Hepatocyte (in vitro differentiated cells): Measurements from ENCODE around the gene SRGAP2B. TPM values are rescaled to one million over a fixed set of nuclear protein-coding genes. Genes with fewer than 3 reads are reported as not detected.
"Not testable (repeated sequence)": the region's sequence is repeated elsewhere in the genome, so short reads cannot be mapped to it uniquely, and the experiment has no call there.

Source experiments
- DNase-seq: peaks from one replicate; pipeline ENCODE4 v3.0.0-alpha.2; 2016; ENCODE audit warnings: low spot score
- H2AFZ ChIP-seq: fragments of 200-600 bp; sonication (generic); 2 replicates; pipeline ENCODE4 v1.6.0; 2016; ENCODE audit warnings: antibody characterized with exemption, mild to moderate bottlenecking
- H3K27ac ChIP-seq: fragments of 200-600 bp; sonication (generic); 2 replicates; pipeline ENCODE4 v1.5.1; 2016; ENCODE audit warnings: mild to moderate bottlenecking
- H3K27me3 ChIP-seq: fragments of 200-600 bp; sonication (generic); 2 replicates; pipeline ENCODE4 v1.6.1; 2016
- H3K36me3 ChIP-seq: fragments of 200-600 bp; sonication (generic); replicated peaks from 2 replicates; pipeline ENCODE4 v1.5.1; 2016; ENCODE audit warnings: low read depth; ENCODE audit not compliant: insufficient read depth
- H3K4me1 ChIP-seq: fragments of 200-600 bp; sonication (generic); 2 replicates; pipeline ENCODE4 v1.5.1; 2016; ENCODE audit warnings: mild to moderate bottlenecking, moderate library complexity; ENCODE audit not compliant: insufficient read depth
- H3K4me2 ChIP-seq: fragments of 200-600 bp; sonication (generic); 2 replicates; pipeline ENCODE4 v1.6.0; 2016
- H3K4me3 ChIP-seq: fragments of 200-600 bp; sonication (generic); 2 replicates; pipeline ENCODE4 v1.5.1; 2016; ENCODE audit warnings: mild to moderate bottlenecking
- H3K79me2 ChIP-seq: fragments of 200-600 bp; sonication (generic); 2 replicates; pipeline ENCODE4 v1.6.0; 2017; ENCODE audit warnings: mild to moderate bottlenecking
- H3K9me2 ChIP-seq: fragments of 200-600 bp; sonication (generic); replicated peaks from 2 replicates; pipeline ENCODE4 v1.6.0; 2017; ENCODE audit warnings: mild to moderate bottlenecking; ENCODE audit not compliant: insufficient read depth
- H3K9me3 ChIP-seq: fragments of 200-600 bp; sonication (generic); 2 replicates; pipeline ENCODE4 v1.5.1; 2016; ENCODE audit warnings: low read depth, mild to moderate bottlenecking
- H4K20me1 ChIP-seq: fragments of 200-600 bp; sonication (generic); 2 replicates; pipeline ENCODE4 v1.6.0; 2016; ENCODE audit warnings: mild to moderate bottlenecking; ENCODE audit not compliant: insufficient read depth, poor library complexity, severe bottlenecking
- WGBS: methylation state at CpG from one replicate; pipeline ENCODE4 v1.1.6; 2016; ENCODE audit warnings: low lambda C conversion rate; ENCODE audit errors: missing lambda C conversion rate; 5-methylcytosine and 5-hydroxymethylcytosine counted together
- polyA plus RNA-seq: library from polyadenylated mRNA; unstranded; fragments of >200 nt; fragmentation: Nextera tagmentation; extraction: Ambion mirVana; gene quantifications from 2 replicates; pipeline ENCODE4 v1.2.1, GENCODE V29; 2016
- total RNA-seq: library from RNA; depleted of rRNA; stranded (reverse); fragments of >200 nt; gene quantifications from 2 replicates; pipeline ENCODE4 v1.2.3, GENCODE V29; 2014

The SRGAP2B gene
- total and polyA plus RNA-seq, 2 experiments from 2014 or later, result 7.1 to 9.0 TPM

DNA sequence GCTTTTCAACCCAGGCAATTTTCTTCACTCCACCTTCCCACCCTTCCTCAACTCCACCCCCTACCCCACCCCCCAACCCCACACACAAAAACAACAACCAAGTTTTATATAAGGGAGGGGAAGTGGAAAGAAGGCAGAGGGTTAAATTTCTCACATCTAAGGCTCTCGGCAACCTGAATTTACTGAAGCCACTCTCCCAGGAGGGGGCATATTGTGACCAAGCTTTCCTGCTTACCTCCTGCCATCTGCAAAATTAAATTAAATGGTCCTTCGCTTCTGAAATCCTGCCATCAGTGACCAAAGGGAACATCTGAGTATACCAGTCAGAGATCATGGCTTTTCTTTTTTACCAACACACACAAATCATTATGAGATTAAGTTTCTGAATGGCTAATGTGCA, 72.9 kb downstream of the SRGAP2B start:
- not testable (repeated sequence) for DNase-seq, H3K4me2 ChIP-seq, H2AFZ ChIP-seq, H3K9me3 ChIP-seq, H3K27me3 ChIP-seq, H3K27ac ChIP-seq, H4K20me1 ChIP-seq, H3K4me3 ChIP-seq, H3K4me1 ChIP-seq, H3K79me2 ChIP-seq, H3K36me3 ChIP-seq, H3K9me2 ChIP-seq
- WGBS, result 60% methylated on average over 1 of the region's 2 CpGs

DNA sequence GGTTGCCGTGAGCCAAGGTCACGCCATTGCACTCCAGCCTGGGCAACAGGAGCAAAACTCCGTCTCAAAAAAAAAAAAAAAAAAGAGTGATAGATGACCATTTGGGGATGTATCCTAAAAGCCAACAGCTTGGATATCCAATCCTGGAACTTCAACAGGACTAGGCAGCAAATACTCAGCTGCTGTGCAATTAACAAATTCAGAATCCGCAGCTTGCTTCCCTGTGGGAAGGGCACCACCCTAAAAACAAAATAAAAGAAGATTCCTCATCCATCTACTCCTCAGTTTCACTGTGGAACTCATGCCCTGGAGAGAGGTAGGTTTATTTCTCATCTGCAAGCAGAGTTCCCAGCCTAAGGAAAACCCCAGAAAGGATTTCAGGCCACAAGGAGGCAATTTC, 73.4 kb downstream of the SRGAP2B start:
- not testable (repeated sequence) for H3K4me3 ChIP-seq, DNase-seq, H3K9me3 ChIP-seq, H3K4me2 ChIP-seq, H3K36me3 ChIP-seq, H2AFZ ChIP-seq, H3K79me2 ChIP-seq, H3K9me2 ChIP-seq, H3K4me1 ChIP-seq, H3K27ac ChIP-seq, H4K20me1 ChIP-seq, H3K27me3 ChIP-seq
- 89% methylated on average over 2 of the region's 4 CpGs for WGBS

DNA sequence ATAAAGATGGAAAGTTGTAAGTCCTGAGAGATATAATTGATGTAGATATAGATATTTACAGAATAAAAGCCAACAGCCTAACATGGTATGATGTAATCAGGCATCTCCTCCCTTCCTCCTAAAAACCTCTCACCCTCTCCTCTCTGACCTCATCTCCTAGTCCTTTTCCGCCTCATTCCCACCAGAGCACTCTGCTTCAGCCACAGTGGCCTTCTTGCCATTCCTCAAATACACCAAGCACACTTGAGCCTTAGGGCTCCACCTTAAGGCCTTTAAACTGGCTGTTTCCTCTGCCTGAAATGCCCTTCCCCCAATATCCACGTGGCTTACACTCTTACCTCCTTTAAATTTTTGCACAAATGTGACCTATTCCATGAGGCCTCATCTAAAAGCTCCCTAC, 75.4 kb downstream of the SRGAP2B start:
- not testable (repeated sequence) for H3K27me3 ChIP-seq, H3K79me2 ChIP-seq, H4K20me1 ChIP-seq, H3K9me3 ChIP-seq, DNase-seq, H3K4me2 ChIP-seq, H3K27ac ChIP-seq, H3K4me3 ChIP-seq, H3K4me1 ChIP-seq, H3K36me3 ChIP-seq, H3K9me2 ChIP-seq, H2AFZ ChIP-seq
- WGBS, result 61% methylated on average over 2 of the region's 2 CpGs

DNA sequence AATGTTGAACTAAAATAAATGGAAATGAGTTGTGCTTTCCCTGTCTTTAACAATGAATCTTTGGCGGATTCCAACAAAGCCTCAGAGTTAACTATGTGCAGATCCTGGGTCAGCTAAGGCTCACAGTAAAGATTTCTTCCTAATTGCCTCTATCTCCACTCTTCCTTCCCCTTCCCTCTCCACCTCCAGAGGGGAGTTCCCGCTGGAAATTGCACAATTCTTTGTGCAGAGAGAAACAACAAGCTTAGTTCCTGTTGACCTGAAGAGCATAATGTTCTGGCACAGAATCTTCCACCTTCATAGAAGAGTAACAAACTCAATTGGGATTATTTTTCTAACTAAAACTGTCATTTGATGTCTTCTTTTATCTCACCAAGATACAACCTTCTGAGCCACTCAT, 77.4 kb downstream of the SRGAP2B start:
- WGBS, result 52% methylated on average over 2 of the region's 2 CpGs
- H3K27ac ChIP-seq, DNase-seq, H4K20me1 ChIP-seq, H2AFZ ChIP-seq, H3K36me3 ChIP-seq, H3K9me3 ChIP-seq, H3K9me2 ChIP-seq, H3K4me2 ChIP-seq, H3K79me2 ChIP-seq, H3K4me1 ChIP-seq, H3K4me3 ChIP-seq, H3K27me3 ChIP-seq: not testable (repeated sequence)

DNA sequence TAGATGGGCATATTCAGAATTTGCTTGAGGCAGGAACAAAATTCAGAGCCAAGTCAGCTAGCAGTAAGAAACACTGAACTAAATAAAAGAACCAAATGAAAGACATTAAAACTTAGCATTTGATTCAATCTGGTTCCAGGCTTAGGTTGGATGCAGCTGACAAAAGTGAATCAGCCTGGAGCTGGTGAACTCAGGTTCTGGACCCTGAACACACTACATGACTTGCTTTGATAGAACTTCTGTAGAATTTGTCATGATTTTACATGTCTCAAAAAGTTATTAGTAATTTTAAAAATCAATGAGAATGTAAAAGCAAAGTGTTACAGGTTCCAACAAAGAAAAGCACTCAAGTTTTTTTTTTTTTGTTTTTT, 78.7 kb downstream of the SRGAP2B start:
- not testable (repeated sequence) for DNase-seq, H2AFZ ChIP-seq, H3K9me3 ChIP-seq, H3K9me2 ChIP-seq, H3K4me2 ChIP-seq, H3K4me3 ChIP-seq, H3K79me2 ChIP-seq, H3K27ac ChIP-seq, H3K4me1 ChIP-seq, H4K20me1 ChIP-seq, H3K36me3 ChIP-seq, H3K27me3 ChIP-seq

DNA sequence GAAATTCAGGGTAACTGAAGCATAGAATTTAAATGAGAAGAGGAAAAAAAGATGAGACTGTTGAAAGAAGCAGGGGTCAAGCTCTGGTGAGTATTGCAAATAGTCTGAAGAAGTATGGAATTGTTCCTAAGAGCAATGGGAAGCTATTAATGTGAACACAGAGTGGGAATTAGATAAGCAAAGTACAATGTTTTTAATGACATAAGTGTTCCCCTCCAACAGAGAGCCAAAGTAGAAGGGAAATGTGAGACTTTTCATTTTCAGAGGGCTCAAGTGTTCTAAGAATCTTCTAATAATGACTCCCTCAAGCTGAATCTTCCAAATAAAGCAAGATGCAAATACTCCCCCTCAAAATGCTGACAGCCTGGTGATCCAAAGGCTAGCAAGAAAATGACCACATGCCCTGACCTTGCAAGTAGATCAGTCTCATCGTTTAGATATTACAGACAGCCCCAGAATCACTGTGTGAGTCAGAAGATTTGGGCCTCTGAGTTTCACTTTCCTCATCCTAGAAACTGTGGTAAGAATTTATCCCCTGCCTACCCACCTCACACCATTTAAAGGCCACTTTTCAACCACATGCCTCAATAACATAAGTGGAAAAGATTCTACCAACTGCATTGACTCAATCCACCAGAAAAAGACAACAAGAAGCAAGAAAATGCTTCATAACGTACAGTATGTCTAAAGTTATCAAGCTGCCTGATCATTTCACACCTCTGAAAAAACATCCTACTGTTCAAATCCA, 79.2 kb downstream of the SRGAP2B start:
- not testable (repeated sequence) for H3K27me3 ChIP-seq, H3K9me3 ChIP-seq, H2AFZ ChIP-seq, H3K4me2 ChIP-seq, H3K27ac ChIP-seq, H3K36me3 ChIP-seq, H3K79me2 ChIP-seq, DNase-seq, H3K4me3 ChIP-seq, H4K20me1 ChIP-seq, H3K4me1 ChIP-seq, H3K9me2 ChIP-seq
- no CpG with 5 or more reads among the region's 2 CpGs for WGBS

DNA sequence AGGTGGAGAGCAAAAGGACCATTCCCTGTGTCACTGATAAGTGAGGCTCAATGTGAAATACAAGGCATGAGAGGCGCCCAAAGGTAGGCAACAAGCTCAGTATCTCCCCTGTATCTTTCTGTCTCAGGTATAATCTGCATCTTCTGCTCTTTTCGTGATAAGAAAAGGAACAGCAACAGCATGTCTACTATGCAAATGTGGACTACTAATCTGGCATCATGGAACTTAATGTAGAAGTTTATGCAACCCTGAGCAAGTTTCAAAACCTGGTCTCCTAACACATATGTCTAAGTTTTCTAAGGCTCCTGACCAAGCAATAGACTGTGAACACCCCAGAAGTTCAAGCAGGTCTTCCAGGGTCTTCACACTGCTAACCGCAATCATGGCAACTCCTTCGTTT, 81.8 kb downstream of the SRGAP2B start:
- H3K4me1 ChIP-seq, DNase-seq, H3K9me3 ChIP-seq, H3K79me2 ChIP-seq, H3K27ac ChIP-seq, H4K20me1 ChIP-seq, H3K4me2 ChIP-seq, H3K4me3 ChIP-seq, H3K9me2 ChIP-seq, H3K27me3 ChIP-seq, H2AFZ ChIP-seq, H3K36me3 ChIP-seq: not testable (repeated sequence)
- 91% methylated on average over 4 of the region's 4 CpGs for WGBS

DNA sequence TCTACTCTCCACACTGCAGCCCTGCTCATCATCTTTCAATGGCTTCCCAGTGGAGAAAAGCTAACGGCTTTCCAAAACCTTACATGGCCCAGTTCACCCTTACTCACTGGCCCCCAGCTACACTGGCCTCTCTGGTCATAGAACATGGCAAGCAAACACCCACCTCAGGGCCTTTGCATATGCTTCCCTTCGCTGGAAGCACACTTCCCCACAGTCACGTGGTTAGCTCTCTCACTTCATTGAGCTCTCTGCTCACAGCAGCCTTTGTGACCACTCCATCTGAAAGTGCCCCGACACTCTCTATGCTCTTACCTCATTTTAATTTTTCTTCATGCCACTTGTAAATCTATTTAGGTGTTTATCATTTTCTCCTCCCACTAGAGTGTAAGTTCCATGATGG, 83.3 kb downstream of the SRGAP2B start:
- DNase-seq, H4K20me1 ChIP-seq, H3K4me2 ChIP-seq, H3K27ac ChIP-seq, H3K4me3 ChIP-seq, H3K27me3 ChIP-seq, H3K79me2 ChIP-seq, H3K9me3 ChIP-seq, H2AFZ ChIP-seq, H3K4me1 ChIP-seq, H3K36me3 ChIP-seq, H3K9me2 ChIP-seq: not testable (repeated sequence)
- WGBS, result 89% methylated on average over 3 of the region's 4 CpGs

DNA sequence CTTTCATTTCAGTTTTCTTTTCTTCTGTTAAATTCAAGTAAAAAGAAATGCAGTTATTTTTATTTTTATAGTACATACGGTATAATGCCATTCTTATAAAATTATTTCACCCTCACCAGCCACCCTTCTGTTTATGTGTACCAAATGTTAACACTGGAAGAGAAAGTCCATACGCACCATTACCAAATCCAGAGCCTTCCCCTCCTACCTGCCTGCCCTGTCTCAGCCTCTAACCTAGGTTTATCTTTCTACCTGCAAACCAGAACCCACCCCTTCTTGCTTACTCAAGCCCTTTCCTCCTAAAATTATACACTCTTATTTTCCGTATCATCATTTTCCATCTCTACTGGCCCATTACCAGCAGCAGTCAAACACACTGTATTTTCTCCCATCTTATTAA, 84.5 kb downstream of the SRGAP2B start:
- not testable (repeated sequence) for H3K36me3 ChIP-seq, H2AFZ ChIP-seq, H3K4me3 ChIP-seq, H3K79me2 ChIP-seq, H3K4me2 ChIP-seq, H3K9me3 ChIP-seq, H4K20me1 ChIP-seq, H3K27ac ChIP-seq, DNase-seq, H3K9me2 ChIP-seq, H3K27me3 ChIP-seq, H3K4me1 ChIP-seq
- WGBS, result 90% methylated on average over 2 of the region's 3 CpGs
